ENCODE results near the gene PRM1. TPM values are rescaled to one million over a fixed set of nuclear protein-coding genes. Genes with fewer than 3 reads are reported as not detected.
A peak's percentile ranks its signal among the peaks of the same experiment; 100 is the strongest.

Gene PRM1
- total RNA-seq (ENCODE audit: unreplicated experiment) = not detected
- long read RNA-seq = 0 reads

DNA sequence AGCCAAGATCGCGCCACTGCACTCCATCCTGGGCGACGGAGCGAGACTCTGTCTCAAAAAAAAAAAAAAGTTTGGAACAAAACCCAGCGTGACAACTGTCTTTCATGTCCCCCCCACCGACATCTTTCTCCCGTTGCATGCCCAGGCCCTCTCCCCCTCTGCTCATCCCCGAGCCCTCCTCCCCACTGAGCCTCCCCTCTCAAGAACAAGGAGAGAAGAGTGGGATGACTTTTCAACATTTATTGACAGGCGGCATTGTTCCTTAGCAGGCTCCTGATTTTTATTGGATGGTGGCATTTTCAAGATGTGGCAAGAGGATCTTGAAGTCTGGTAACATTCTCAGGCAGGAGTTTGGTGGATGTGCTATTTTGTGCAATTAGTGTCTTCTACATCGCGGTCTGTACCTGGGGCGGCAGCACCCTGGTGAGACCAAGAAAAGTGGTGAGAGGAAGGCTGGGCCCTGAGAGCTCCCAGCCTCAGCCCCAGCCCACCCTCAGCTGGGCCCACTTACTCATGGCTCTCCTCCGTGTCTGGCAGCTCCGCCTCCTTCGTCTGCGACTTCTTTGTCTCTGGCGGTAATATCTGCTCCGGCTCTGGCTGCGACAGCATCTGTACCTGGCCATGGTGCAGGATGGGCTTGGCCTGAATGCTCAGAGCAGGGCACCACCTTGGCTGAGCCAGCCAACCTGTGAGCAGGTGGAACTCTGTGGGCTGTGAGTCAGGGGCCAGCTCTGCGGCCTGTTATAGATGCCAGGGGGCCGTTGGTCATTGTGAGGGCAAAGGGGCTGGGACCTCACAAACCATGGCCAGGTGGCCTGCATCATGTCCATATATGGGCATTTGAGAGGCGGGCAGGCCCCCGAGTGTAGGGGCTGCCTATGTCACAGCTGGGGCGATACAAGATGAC is at the start of gene PRM1:
TSS of gene PRM1 (minus strand) at position 715 of the 907 bp plus-strand sequence. CDS start at position 623, 92 bp downstream.
- Mint-ChIP-seq H3K27me3 (ENCODE audit: unreplicated experiment) (peaks cover 3% of the 10 kb centered on the region), H3K4me1 (ENCODE audit: unreplicated experiment) (no peaks in the 10 kb centered on the region), H3K9me3 (ENCODE audit: unreplicated experiment) (no peaks in the 10 kb centered on the region), H3K4me3 (ENCODE audit: unreplicated experiment) (no peak within 1 kb of the TSS), H3K36me3 (ENCODE audit: low read depth, unreplicated experiment) (no peaks in the 10 kb centered on the region), H3K27ac (ENCODE audit: unreplicated experiment) (no peak within 1 kb of the TSS)
- no peak for DNase-seq (ENCODE audit: low spot score)
- no peak for TF ChIP-seq CTCF (IDR thresholded peaks at IDR 0.05; ENCODE audit: unreplicated experiment)

DNA sequence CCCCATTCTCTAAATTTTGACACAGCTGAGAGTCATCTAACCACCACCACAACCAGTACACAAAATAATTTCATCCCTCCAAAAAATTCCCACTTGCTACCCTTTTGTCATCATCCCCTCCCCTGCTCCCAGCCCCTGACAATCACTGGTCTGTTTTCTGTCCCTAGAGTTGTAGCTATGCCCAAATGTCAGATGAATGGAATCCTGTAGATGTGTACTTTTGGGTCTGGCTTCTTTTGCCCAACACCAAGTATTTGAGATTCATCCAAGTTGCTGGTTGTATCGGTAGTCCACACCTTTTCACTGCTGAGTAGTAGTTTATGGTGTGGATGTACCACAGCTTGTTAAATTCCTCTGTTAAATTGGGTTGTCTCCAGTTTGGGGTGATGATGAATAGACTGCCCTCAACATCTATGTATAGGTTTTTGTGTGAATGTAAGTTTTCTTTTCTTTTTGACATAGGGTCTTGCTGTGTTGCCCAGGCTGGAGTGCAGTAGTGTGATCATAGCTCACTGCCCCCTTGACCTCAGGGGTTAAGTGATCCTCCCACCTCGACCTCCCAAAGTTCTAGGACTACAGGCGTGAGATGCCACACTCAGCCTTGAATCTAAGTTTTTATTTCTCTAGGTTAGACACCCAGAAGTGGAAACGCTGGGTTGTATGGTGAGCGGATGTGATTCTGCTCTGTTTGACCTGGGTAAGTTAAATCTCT is 49.6 kb upstream of the PRM1 start:
- no peak for TF ChIP-seq CTCF (IDR thresholded peaks at IDR 0.05; ENCODE audit: unreplicated experiment)
- peaks cover 2% of the 10 kb centered on the region for H3K27me3 Mint-ChIP-seq (ENCODE audit: unreplicated experiment)
- H3K36me3 Mint-ChIP-seq (ENCODE audit: low read depth, unreplicated experiment) = no peaks in the 10 kb centered on the region
- H3K27ac Mint-ChIP-seq (ENCODE audit: unreplicated experiment) = peak overlapping the region; percentile 17
- H3K4me3 Mint-ChIP-seq (ENCODE audit: unreplicated experiment) = no peak overlapping the region
- peaks cover 12% of the 10 kb centered on the region for H3K4me1 Mint-ChIP-seq (ENCODE audit: unreplicated experiment)
- no peak for DNase-seq (ENCODE audit: low spot score)
- no peaks in the 10 kb centered on the region for H3K9me3 Mint-ChIP-seq (ENCODE audit: unreplicated experiment)

DNA sequence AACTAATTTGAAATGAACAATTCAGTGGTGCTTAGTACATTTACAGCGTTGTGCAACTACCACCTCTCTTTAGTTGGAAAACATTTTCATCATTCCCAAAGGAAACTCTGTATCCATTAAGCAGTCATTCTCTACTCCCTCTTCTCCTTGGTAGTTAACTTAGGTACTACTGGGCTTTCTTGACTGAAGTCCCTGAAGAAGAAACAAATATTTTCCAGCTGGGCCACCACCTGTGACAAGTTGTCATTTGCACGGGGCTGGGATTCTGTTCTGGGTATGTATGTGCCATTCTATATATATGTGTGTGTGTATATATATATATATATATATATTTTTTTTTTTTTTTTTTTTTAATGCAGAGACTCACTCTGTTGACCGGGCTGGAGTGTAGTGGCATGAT is 48.8 kb upstream of the PRM1 start:
- Mint-ChIP-seq H3K27ac (ENCODE audit: unreplicated experiment) (no peak overlapping the region), H3K9me3 (ENCODE audit: unreplicated experiment) (no peaks in the 10 kb centered on the region)

DNA sequence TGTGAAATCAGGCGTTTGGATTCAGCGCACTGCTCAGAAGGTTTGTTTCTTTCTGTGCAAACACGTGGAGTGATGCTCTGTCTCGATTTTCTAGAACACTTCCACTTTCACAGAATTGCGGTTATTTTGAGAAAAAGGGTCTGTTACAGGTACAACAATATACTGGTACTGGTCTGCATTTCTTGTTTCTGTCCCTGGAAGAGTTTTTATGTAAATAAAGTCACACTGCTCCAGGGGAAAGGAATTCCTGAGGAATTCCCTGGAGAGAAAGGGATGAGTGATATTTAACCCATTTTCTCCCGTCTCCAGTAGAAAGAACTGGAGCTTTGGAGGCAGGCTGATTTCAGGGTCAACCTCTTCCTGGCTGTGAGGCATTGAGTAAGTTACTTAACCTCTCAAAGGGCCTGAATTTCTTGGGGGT is 48.0 kb upstream of the PRM1 start:
- Mint-ChIP-seq H3K4me3 (ENCODE audit: unreplicated experiment) (peak overlapping the region; percentile 62), H3K27me3 (ENCODE audit: unreplicated experiment) (peaks cover 2% of the 10 kb centered on the region), H3K9me3 (ENCODE audit: unreplicated experiment) (no peaks in the 10 kb centered on the region), H3K4me1 (ENCODE audit: unreplicated experiment) (peaks cover 12% of the 10 kb centered on the region), H3K36me3 (ENCODE audit: low read depth, unreplicated experiment) (no peaks in the 10 kb centered on the region), H3K27ac (ENCODE audit: unreplicated experiment) (peak overlapping the region; percentile 53)
- TF ChIP-seq CTCF (IDR thresholded peaks at IDR 0.05; ENCODE audit: unreplicated experiment) = no peak
- no peak for DNase-seq (ENCODE audit: low spot score)

More for the DNA sequence above, 48.8 kb upstream of the PRM1 start:
- peaks cover 2% of the 10 kb centered on the region for H3K27me3 Mint-ChIP-seq (ENCODE audit: unreplicated experiment)
- DNase-seq (ENCODE audit: low spot score) = no peak
- no peak for TF ChIP-seq CTCF (IDR thresholded peaks at IDR 0.05; ENCODE audit: unreplicated experiment)
- no peaks in the 10 kb centered on the region for H3K36me3 Mint-ChIP-seq (ENCODE audit: low read depth, unreplicated experiment)
- H3K4me3 Mint-ChIP-seq (ENCODE audit: unreplicated experiment) = no peak overlapping the region
- H3K4me1 Mint-ChIP-seq (ENCODE audit: unreplicated experiment) = peaks cover 12% of the 10 kb centered on the region
